ENCODE measurements around the gene LRRN1.

The LRRN1 gene

GRCh38 chr3:3836845-3837244 is 37.6 kb downstream of the LRRN1 start:
- H3K27ac ChIP-seq: no peak overlapping the region
- ChIA-PET CTCF (no interaction called here), POLR2A (ENCODE audit: low non-redundant PET) (no interaction called here)
- TF ChIP-seq CTCF (conservative IDR thresholded peaks at IDR 0.05; ENCODE audit: low read depth): no peak
- DNase-seq (ENCODE audit: low spot score): no peak

- ChIA-PET CTCF (interaction anchor here (0.7 kb wide), 1 partner anchor 39 kb away, joined by 3 read pairs; no protein-coding TSS in a partner anchor), POLR2A (ENCODE audit: low non-redundant PET) (no interaction called here)
- no peak for TF ChIP-seq CTCF (conservative IDR thresholded peaks at IDR 0.05; ENCODE audit: low read depth)
These were observed 43.1 kb downstream of the LRRN1 start for GRCh38 chr3:3842356-3842755.

GRCh38 chr3:3847994-3848922 is 49.0 kb downstream of the LRRN1 start:
- no peak for DNase-seq (ENCODE audit: low spot score)
- CTCF ChIA-PET: no interaction called here
- POLR2A ChIA-PET (ENCODE audit: low non-redundant PET): no interaction called here
- no peak for TF ChIP-seq CTCF (conservative IDR thresholded peaks at IDR 0.05; ENCODE audit: low read depth)
- no peak overlapping the region for H3K27ac ChIP-seq

More at GRCh38 chr3:3842356-3842755, 43.1 kb downstream of the LRRN1 start:
- H3K27ac ChIP-seq: no peak overlapping the region
- DNase-seq (ENCODE audit: low spot score): no peak

- CTCF ChIA-PET: no interaction called here
- DNase-seq (ENCODE audit: low spot score): no peak
- no peak overlapping the region for H3K27ac ChIP-seq
- TF ChIP-seq CTCF (conservative IDR thresholded peaks at IDR 0.05; ENCODE audit: low read depth): no peak
- POLR2A ChIA-PET (ENCODE audit: low non-redundant PET): no interaction called here
These were observed 49.7 kb downstream of the LRRN1 start for GRCh38 chr3:3848923-3849275.

- ChIA-PET POLR2A (ENCODE audit: low non-redundant PET) (no interaction called here), CTCF (no interaction called here)
- TF ChIP-seq CTCF (conservative IDR thresholded peaks at IDR 0.05; ENCODE audit: low read depth): no peak
- DNase-seq (ENCODE audit: low spot score): no peak
- no peak overlapping the region for H3K27ac ChIP-seq
These were observed 52.5 kb downstream of the LRRN1 start for GRCh38 chr3:3851621-3852323.

- ChIA-PET POLR2A (ENCODE audit: low non-redundant PET) (no interaction called here), CTCF (no interaction called here)
- no peak overlapping the region for H3K27ac ChIP-seq
- no peak for TF ChIP-seq CTCF (conservative IDR thresholded peaks at IDR 0.05; ENCODE audit: low read depth)
- no peak for DNase-seq (ENCODE audit: low spot score)
These were observed 54.3 kb downstream of the LRRN1 start for GRCh38 chr3:3853544-3853943.

Measured in RWPE1 (cell line).